IPS-18c (cell line): ENCODE data around the gene ZHX3.

Source experiments
- H3K4me3 ChIP-seq: 2 replicates; pipeline ENCODE4 v1.7.0; 2013; ENCODE audit warnings: low read depth, mild to moderate bottlenecking, low read length, moderate library complexity; ENCODE audit not compliant: insufficient read depth
- H3K9me3 ChIP-seq: one replicate; pipeline ENCODE4 v1.6.1; 2013; ENCODE audit warnings: mild to moderate bottlenecking, low read length, moderate library complexity; ENCODE audit not compliant: control insufficient read depth, insufficient read depth

ZHX3 gene

DNA sequence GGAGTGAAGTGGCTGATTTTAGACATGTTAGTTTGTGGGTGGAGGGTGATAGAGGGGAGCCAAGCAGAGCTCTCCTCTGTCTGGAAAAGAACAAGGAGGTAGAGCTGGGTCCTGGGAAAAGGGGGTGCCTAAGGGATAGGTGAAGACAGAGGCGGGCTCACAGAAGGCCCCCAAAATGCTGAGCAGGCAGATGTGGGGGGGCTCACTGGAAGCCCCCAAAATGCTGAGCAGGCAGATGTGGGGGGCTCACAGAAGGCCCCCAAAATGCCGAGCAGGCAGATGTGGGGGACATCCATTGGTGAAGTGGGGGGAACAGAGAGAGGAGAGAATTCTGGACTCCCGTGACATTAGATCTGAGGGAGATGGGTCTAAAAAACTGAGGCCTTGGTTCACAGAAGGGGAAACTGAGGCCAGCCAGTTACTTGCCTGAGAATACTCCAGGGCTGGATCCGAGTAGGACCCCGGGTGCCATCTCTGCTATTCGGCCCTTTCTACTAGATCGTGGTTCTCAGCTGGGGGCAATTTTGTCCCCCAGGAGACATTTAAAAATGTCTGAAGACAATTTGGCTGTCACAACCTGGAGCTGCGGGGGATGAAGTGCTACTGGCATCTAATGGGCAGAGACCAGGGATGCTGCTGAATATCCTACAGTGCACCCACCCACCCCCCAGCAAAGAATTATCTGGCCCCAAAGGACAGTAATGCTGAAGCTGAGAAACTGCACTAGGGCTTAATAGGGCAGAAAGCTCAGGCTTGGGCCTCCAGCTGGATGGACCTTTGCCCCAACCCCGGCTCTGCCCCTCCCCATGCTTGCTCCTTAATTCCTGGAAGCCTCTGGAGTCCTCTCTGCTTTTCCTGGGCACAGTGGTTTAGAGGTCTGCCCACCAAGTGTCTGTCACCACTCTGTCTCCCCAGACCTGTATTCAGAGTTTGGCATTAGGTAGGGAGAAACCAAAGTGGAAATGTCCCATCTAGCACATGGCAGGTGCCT, 25.2 kb upstream of the ZHX3 start:
- no peak overlapping the region for H3K4me3 ChIP-seq
- H3K9me3 ChIP-seq = no peaks in the 10 kb centered on the region

DNA sequence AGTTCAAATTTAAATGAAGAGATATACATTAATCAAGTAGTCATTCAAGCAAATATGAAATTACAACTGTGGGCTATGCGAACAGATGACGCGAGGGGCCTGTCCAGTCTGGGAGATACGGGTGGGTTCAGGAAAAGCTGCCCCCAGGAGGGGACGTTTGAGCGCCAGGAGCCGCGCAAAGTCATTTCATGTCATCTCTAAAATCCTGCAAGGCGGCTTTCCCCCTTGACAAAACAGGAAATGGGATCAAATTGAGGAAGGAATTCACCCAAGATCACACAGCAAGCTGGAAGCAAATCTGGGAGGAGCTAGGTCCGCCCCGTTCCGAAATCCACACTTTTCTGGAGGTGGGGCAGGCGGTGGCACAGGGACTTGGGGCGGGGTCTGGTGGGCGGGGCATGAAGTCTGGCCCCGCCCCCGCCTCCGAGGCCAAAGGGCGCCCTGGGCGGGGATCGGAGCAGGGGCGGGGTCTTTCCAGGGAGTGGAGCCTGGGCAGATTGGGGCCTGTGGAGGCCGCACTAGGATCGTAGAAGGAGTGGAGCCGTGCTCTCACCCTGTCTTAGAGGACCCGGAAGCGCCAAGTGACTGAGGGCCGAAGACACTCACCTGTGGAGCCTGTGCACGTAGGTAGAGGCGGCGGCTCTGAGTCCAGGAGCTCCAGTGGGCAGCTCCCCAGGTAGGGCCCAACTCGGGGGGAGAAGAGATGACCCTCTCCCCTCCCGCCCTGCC, 23.0 kb upstream of the ZHX3 start, which contains the start of gene LPIN3:
Gene LPIN3, plus strand, starts transcription at position 495 of the 729 bp plus-strand sequence. CDS start 4,983 bp downstream, outside the sequence.
- H3K9me3 ChIP-seq = no peaks in the 10 kb centered on the region
- peak within 1 kb of the TSS; percentile 50 for H3K4me3 ChIP-seq

DNA sequence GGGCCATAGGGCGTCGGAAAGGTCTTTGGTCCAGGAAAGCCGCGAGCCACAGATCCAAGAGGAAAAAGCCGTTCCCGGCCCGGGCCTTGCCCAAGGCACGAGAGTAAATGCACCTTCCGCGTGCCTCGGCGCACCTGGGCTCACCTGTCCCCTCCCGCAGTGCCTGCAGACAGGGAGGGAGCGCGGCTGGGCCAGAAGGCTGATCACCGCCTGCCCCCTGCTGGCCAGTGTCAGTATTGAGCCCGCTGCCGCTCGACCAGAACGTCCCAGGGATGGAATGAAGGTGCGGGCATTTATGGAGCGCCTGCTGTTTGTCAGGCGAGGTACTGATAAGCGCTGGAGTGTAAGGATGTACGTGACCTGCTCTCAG, 22.4 kb upstream of the ZHX3 start:
- Histone ChIP-seq H3K9me3 (no peaks in the 10 kb centered on the region), H3K4me3 (peak overlapping the region; percentile 40; the same call in 1 of the 2 replicates)

DNA sequence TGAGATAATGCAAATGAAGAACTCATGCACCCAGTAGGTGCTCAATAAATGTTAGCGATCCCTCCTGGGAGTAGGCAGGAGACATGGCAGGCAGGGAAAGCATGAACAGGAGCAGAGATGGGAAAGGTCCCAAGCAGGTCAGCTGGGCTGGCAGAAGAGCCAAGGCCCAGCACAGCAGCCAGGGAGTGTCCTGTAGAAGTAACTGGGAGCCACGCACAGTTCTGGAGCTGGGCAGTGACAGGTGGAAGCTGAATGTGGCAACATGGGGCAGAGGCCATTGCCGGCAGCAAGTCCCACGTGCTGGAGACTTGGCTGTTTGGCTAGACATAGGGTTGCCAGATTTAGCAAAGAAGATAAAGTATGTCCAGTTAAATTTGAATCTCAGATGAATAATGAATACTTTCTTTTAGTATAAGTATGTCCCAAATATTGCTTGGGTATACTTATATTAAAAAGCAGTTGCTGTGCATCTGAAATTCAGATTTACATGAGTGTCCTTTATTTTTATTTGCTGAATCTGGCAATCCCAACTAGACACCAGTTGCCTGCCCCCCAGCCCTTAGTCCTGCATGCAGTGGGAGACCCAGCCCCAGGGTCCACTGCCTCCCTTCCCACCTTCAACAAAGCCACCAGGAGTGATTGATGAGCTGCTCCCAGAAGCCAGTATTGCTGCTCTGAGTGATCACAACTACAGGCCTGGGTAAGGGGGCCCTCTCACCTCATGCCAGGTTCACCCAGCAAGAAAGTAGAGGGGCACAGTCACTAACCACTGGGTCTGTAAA, 19.4 kb upstream of the ZHX3 start:
- Histone ChIP-seq H3K4me3 (no peak overlapping the region), H3K9me3 (no peaks in the 10 kb centered on the region)

DNA sequence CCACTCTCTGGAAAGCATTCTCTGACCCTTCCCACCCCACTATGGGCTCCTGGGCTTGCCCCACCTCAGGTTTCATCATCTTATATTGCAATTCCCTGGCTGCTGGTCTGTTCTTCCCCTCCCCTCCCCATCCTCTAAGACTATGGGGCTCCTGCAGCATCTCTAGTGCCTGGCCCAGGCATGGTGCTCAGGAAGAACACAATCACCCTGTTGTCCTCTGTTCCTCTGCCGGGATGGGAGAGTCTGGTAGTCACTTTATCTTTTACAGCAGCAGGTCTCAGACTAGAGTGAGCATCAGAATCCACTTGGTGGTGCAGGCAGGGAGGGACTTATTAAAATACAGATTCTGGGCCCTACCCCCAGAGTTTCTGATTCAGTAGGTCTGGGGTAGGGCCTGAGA, 18.1 kb upstream of the ZHX3 start:
- H3K9me3 ChIP-seq = no peaks in the 10 kb centered on the region

DNA sequence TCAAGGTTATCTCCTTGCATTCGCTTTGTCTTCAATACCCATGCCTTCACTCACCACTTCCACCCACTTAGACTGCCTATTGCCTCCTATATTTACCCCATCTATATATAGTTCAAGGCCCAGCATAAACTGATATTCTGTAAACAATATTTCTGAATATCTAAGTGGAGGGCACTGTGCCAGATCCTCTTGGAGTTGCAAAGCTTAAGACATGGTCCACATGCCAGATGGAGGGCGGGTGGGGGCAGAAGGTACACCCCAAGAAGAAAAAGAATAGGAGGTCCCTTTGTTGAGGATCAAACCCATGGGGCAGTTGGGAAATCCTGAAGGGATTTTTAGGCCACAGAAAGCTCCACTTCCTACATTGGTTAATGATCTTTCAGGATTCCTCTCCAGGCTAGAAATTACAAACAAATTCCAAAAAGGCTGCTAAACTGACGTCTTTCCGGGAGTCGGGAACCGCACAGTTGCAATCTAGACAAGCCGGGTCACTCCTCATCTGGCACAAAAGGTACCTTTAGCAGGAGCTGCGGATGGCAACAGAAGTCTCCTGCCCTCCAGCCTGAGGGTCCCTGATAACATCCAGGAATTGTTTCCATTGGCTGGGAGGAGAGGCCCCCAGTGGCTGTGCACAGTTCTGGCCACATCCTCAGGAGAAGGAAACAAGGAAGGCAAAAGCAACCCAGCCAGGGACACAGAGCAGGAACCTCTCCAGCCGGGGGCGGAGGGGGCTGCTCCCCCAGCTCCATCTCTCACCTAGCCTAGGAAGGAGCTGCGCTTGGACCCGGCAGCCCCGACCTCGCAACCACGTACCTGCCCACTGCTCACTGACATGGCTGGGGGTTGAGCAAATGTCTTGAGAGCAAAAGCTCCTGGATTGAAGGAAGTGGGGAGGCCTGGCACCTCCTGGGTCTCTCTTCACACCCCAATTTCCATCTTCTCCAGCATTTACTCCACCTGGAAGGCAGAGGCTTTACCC, 17.2 kb upstream of the ZHX3 start:
- Histone ChIP-seq H3K4me3 (no peak overlapping the region), H3K9me3 (no peaks in the 10 kb centered on the region)

More for the DNA sequence above, 18.1 kb upstream of the ZHX3 start:
- no peak overlapping the region for H3K4me3 ChIP-seq

DNA sequence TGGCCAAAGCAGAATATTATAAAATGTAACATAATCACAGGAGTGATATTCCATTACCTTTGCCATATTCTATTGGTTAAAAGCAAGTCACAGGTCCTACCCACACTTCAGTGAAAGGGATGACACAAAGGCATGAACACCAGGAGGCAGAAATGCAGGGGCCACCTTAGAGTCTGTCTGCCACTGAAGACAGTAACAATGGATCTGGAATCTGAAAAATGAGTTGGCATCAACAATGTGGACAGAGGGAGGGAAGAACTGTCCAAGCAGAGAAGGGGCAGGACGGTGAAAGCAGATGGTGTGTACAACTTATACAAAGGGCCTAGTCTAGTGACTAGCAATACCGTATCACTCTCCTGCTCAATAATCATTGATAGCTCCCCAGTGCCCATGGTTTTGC, 16.5 kb upstream of the ZHX3 start:
- Histone ChIP-seq H3K4me3 (no peak overlapping the region), H3K9me3 (no peaks in the 10 kb centered on the region)

DNA sequence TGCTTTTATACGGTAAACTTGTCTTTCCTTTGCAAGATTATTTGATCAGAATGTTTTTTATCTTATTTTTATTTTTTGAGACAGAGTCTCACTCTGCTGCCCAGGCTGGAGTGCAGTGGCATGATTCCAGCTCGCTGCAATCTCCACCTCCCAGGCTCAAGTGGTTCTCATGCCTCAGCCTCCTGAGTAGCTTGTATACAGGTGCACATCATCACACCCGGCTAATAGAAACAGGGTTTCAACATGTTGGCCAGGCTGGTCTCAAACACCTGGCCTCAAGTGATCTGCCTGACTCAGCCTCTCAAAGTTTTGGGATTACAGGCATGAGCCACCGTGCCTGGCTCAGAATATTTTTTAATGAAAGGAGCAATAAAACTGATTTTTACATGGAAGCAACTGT, 14.2 kb upstream of the ZHX3 start:
- Histone ChIP-seq H3K4me3 (no peak overlapping the region), H3K9me3 (no peaks in the 10 kb centered on the region)

DNA sequence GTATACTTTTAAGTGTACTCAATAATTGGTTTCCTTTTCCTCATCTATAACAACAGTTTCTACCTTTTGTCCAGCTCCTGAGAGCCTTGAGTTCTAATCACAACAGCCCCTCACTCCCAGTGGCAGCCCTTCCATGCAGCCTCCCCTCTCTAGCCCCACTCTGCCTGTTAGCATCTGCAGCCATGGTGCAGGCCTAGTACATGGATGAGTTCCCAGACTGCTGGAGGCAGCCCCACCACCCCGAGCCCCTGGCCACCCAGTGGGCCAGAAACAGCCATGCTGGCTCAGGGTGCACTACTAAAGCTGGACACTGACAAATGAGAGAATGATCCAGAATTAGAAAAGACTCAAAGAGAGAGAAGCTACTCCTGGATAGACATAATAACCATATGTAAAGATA, 13.4 kb upstream of the ZHX3 start:
- Histone ChIP-seq H3K4me3 (no peak overlapping the region), H3K9me3 (no peaks in the 10 kb centered on the region)

DNA sequence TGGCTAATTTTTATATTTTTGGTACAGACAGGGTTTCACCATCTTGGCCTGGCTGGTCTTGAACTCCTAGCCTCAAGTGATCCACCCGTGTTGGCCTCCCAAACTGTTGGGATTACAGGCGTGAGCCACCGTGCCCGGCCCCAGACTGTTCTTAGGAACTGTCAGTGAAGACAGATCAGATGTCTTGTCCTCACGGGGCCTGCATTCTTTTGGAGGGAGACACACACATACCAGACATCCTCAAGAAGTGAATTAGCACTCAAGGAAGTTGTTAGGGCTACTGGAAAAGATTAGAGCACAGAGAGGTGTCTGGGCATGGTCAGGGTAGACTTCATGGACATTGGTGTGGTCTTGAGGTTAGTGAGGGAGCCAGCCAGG, 12.8 kb upstream of the ZHX3 start:
- no peaks in the 10 kb centered on the region for H3K9me3 ChIP-seq
- no peak overlapping the region for H3K4me3 ChIP-seq

DNA sequence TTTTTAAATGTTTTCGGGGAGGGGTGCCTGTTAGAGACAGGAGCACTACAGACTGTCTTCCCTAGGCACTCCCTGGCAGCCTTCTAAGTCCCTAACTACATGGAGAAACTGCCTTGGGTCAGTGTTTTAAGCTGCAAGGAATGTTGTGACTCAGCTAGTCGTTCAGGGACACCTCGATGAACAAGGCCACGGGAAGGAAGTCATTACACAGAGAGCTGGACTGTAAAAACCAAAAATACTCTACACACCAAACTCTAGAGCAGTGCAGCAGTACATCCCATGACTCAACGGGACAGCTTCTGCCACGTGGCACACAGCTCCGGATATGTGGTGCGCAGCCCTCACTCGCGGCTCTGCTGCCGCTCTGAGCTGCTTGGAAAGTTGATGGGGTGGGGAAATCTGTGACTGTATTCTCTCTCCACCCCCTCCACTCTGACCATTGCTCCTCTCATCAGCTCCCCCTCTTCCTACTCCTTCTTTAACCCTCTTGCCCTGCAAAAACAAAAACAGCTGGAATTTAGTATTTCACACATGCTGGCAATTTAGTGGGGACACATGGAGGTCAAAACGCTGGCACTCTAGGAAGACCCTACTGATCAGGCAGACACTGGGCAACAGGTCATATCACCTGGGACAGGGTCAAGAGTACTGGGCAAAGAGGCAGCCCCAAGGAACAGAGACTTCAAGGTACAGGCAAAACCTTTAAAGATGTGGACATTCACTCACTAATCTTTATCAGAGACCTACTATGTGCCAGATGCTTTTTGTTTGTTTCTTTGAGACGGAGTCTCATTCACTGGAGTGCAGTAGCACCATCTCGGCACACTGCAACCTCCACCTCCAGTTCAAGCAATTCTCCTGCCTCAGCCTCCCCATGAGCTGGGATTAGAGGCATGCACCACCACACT, 12.2 kb upstream of the ZHX3 start:
- no peaks in the 10 kb centered on the region for H3K9me3 ChIP-seq
- no peak overlapping the region for H3K4me3 ChIP-seq

DNA sequence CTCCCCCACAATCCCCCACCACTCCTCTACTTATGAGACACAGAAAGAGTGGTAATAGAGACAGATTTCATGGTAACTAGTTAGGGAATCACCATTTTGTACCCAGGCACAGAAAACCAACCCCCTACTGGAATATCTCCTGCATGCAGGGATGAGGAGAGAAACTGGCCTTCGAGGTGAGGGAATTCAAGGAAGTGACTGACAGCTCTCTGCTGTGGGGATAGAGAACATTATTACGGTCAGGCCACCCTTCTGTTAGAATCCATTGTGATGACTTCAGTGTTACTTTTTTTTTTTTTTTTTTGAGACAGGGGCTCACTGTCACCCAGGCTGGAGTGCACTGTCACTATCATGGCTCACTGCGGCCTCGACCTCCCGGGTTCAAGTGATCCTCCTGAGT, 9.6 kb upstream of the ZHX3 start:
- no peaks in the 10 kb centered on the region for H3K9me3 ChIP-seq
- H3K4me3 ChIP-seq = no peak overlapping the region

DNA sequence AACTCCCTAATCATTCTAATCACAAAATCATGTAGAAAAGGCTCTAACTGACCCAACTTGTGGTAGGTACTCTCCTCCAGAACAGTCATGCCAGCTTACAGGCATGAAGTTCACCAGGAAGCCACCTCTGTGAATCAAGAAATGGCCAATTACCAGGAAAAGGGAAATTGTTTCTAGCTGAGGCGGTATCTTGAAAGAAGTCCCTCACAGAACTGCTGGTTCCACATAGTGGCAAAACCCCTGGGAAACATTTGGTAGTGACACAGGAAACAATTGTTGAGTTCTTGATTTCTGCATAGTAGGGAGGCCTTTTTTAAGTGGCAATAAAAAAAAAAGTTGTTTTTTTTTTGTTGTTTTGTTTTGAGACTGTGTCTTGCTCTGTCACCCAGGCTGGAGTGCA, 3.4 kb upstream of the ZHX3 start:
- Histone ChIP-seq H3K9me3 (no peaks in the 10 kb centered on the region), H3K4me3 (no peak overlapping the region)

DNA sequence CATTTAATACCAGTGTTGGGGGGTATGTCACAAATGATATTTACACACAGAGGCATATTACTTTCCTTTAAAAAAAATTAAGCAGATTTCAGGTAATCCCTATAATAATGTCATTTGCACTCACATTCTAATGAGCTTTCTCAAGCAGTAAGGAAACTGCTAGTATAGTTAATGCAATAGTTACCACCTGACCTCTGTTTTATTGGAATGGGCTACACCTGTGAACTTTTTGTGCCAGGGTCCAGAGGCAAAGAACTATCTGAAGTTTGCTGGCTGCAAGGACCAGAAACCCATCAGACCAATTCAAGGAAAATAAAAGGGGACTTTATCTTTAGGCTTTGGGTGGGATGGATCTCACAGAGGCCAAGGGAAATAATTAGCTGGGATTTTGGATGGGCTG, 2.9 kb upstream of the ZHX3 start:
- H3K9me3 ChIP-seq = no peaks in the 10 kb centered on the region
- no peak overlapping the region for H3K4me3 ChIP-seq

DNA sequence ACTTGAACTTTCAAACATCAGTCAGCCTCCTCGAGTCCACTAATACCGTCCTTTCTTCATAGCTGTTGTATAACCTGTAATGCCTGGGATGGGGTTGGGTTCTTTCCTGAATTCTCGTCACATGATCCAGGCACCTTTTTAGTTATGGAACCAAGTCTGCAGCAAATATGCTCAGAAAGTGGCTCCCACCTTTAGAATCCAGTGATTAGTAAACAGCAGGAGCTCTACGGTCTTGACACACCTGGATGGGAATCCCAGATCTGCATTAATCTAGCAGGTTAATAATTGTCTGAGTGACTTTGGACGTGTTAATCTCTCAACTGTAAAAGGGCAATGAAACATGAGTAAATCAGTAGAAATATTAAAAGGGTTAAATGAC, 729 bp upstream of the ZHX3 start:
- Histone ChIP-seq H3K4me3 (peak overlapping the region; percentile 45; the same call in 1 of the 2 replicates), H3K9me3 (no peaks in the 10 kb centered on the region)
